IPS-15b (cell line): ENCODE results near the gene USP31.

Experiments used
- H3K27me3 ChIP-seq: one replicate; pipeline ENCODE4 v1.6.1; 2013; ENCODE audit warnings: low read length; ENCODE audit not compliant: control insufficient read depth, insufficient read depth
- H3K36me3 ChIP-seq: one replicate; pipeline ENCODE4 v1.6.1; 2013; ENCODE audit warnings: low read length; ENCODE audit not compliant: control insufficient read depth, insufficient read depth
- H3K4me1 ChIP-seq: one replicate; pipeline ENCODE4 v1.6.1; 2013; ENCODE audit warnings: mild to moderate bottlenecking, low read length; ENCODE audit not compliant: control insufficient read depth, insufficient read depth
- H3K4me3 ChIP-seq: one replicate; pipeline ENCODE4 v1.5.1; 2013; ENCODE audit warnings: low read depth, low read length
- H3K9ac ChIP-seq: one replicate; pipeline ENCODE4 v1.6.1; 2013; ENCODE audit warnings: low read depth, mild to moderate bottlenecking, low read length
- H3K9me3 ChIP-seq: one replicate; pipeline ENCODE4 v1.6.1; 2013; ENCODE audit warnings: mild to moderate bottlenecking, low read length; ENCODE audit not compliant: control insufficient read depth, insufficient read depth

USP31 gene

GRCh38 chr16:23066676-23067075, 82.6 kb downstream of the USP31 start:
- Histone ChIP-seq H3K4me3 (no peak overlapping the region), H3K4me1 (no peaks in the 10 kb centered on the region), H3K36me3 (peaks cover 15% of the 10 kb centered on the region), H3K9me3 (no peaks in the 10 kb centered on the region), H3K9ac (no peak overlapping the region), H3K27me3 (no peaks in the 10 kb centered on the region)

GRCh38 chr16:23064639-23065038, 84.6 kb downstream of the USP31 start:
- Histone ChIP-seq H3K9me3 (no peaks in the 10 kb centered on the region), H3K9ac (no peak overlapping the region), H3K4me3 (no peak overlapping the region), H3K27me3 (no peaks in the 10 kb centered on the region), H3K4me1 (peaks cover 2% of the 10 kb centered on the region), H3K36me3 (peaks cover 13% of the 10 kb centered on the region)

GRCh38 chr16:23062524-23062923, 86.7 kb downstream of the USP31 start:
- Histone ChIP-seq H3K9me3 (no peaks in the 10 kb centered on the region), H3K4me1 (peaks cover 2% of the 10 kb centered on the region), H3K9ac (no peak overlapping the region), H3K27me3 (no peaks in the 10 kb centered on the region), H3K36me3 (peaks cover 3% of the 10 kb centered on the region), H3K4me3 (no peak overlapping the region)

GRCh38 chr16:23061669-23062068, 87.6 kb downstream of the USP31 start:
- Histone ChIP-seq H3K27me3 (no peaks in the 10 kb centered on the region), H3K9ac (no peak overlapping the region), H3K4me3 (no peak overlapping the region), H3K9me3 (no peaks in the 10 kb centered on the region), H3K36me3 (no peaks in the 10 kb centered on the region), H3K4me1 (peaks cover 2% of the 10 kb centered on the region)

GRCh38 chr16:23060458-23061320, 88.6 kb downstream of the USP31 start:
- Histone ChIP-seq H3K36me3 (no peaks in the 10 kb centered on the region), H3K9ac (no peak overlapping the region), H3K9me3 (no peaks in the 10 kb centered on the region), H3K4me1 (peaks cover 2% of the 10 kb centered on the region), H3K27me3 (no peaks in the 10 kb centered on the region), H3K4me3 (no peak overlapping the region)

GRCh38 chr16:23059433-23059832, 89.8 kb downstream of the USP31 start:
- H3K9ac ChIP-seq = no peak overlapping the region
- H3K4me3 ChIP-seq = no peak overlapping the region
- peaks cover 2% of the 10 kb centered on the region for H3K4me1 ChIP-seq
- H3K9me3 ChIP-seq = no peaks in the 10 kb centered on the region
- no peaks in the 10 kb centered on the region for H3K36me3 ChIP-seq
- no peaks in the 10 kb centered on the region for H3K27me3 ChIP-seq

- H3K36me3 ChIP-seq = no peaks in the 10 kb centered on the region
- H3K4me3 ChIP-seq = no peak overlapping the region
- no peak overlapping the region for H3K9ac ChIP-seq
- no peaks in the 10 kb centered on the region for H3K9me3 ChIP-seq
- H3K27me3 ChIP-seq = no peaks in the 10 kb centered on the region
- peaks cover 2% of the 10 kb centered on the region for H3K4me1 ChIP-seq
Observed at GRCh38 chr16:23058576-23058975, 90.7 kb downstream of the USP31 start.

GRCh38 chr16:23057013-23057596, 92.1 kb downstream of the USP31 start:
- Histone ChIP-seq H3K9ac (no peak overlapping the region), H3K4me3 (no peak overlapping the region), H3K9me3 (no peaks in the 10 kb centered on the region), H3K4me1 (peaks cover 2% of the 10 kb centered on the region), H3K27me3 (no peaks in the 10 kb centered on the region), H3K36me3 (no peaks in the 10 kb centered on the region)

GRCh38 chr16:23055481-23055880, 93.8 kb downstream of the USP31 start:
- Histone ChIP-seq H3K36me3 (no peaks in the 10 kb centered on the region), H3K4me1 (peaks cover under 1% of the 10 kb centered on the region), H3K4me3 (no peak overlapping the region), H3K9ac (no peak overlapping the region), H3K9me3 (no peaks in the 10 kb centered on the region), H3K27me3 (no peaks in the 10 kb centered on the region)

GRCh38 chr16:23052908-23053580, 96.2 kb downstream of the USP31 start:
- Histone ChIP-seq H3K9me3 (no peaks in the 10 kb centered on the region), H3K4me3 (no peak overlapping the region), H3K9ac (no peak overlapping the region), H3K36me3 (no peaks in the 10 kb centered on the region), H3K27me3 (no peaks in the 10 kb centered on the region), H3K4me1 (no peaks in the 10 kb centered on the region)

- no peaks in the 10 kb centered on the region for H3K36me3 ChIP-seq
- H3K4me1 ChIP-seq = no peaks in the 10 kb centered on the region
- H3K27me3 ChIP-seq = no peaks in the 10 kb centered on the region
- no peak overlapping the region for H3K4me3 ChIP-seq
- H3K9ac ChIP-seq = no peak overlapping the region
- H3K9me3 ChIP-seq = no peaks in the 10 kb centered on the region
Observed at GRCh38 chr16:23052221-23052620, 97.0 kb downstream of the USP31 start.

- no peak overlapping the region for H3K9ac ChIP-seq
- no peaks in the 10 kb centered on the region for H3K9me3 ChIP-seq
- no peaks in the 10 kb centered on the region for H3K27me3 ChIP-seq
- no peaks in the 10 kb centered on the region for H3K4me1 ChIP-seq
- H3K36me3 ChIP-seq = no peaks in the 10 kb centered on the region
- H3K4me3 ChIP-seq = no peak overlapping the region
Observed at GRCh38 chr16:23051587-23051986, 97.7 kb downstream of the USP31 start.
